ENCODE data around the gene WDFY3.

GRCh38 chr4:84809946-84810345, 156.5 kb downstream of the WDFY3 start:
- no peak for TF ChIP-seq SIN3A (IDR thresholded peaks at IDR 0.05; ENCODE audit: borderline replicate concordance, low read depth, low read length)
- no peak for TF ChIP-seq CTCF (IDR thresholded peaks at IDR 0.05)
- no peak for TF ChIP-seq REST (IDR thresholded peaks at IDR 0.05; ENCODE audit: low read depth, low read length)
- TF ChIP-seq CHD2 (IDR thresholded peaks at IDR 0.05; ENCODE audit: low read length, partially characterized antibody) = no peak
- TF ChIP-seq POLR2AphosphoS5 (IDR thresholded peaks at IDR 0.05; ENCODE audit: low read depth, low read length) = no peak
- no peak for TF ChIP-seq NRF1 (IDR thresholded peaks at IDR 0.05; ENCODE audit: low read depth, low read length)
- TF ChIP-seq MAX (IDR thresholded peaks at IDR 0.05; ENCODE audit: low read depth) = no peak
- no peak for TF ChIP-seq IRF3 (IDR thresholded peaks at IDR 0.05; ENCODE audit: low read depth, low read length)
- no peak for TF ChIP-seq TAF1 (IDR thresholded peaks at IDR 0.05; ENCODE audit: borderline replicate concordance, low read depth, low read length)
- no peak for TF ChIP-seq EZH2phosphoT487 (IDR thresholded peaks at IDR 0.05; ENCODE audit: borderline replicate concordance, low read depth)
- TF ChIP-seq FOXM1 (IDR thresholded peaks at IDR 0.05; ENCODE audit: low read depth) = no peak
- no peak for TF ChIP-seq GABPA (IDR thresholded peaks at IDR 0.05; ENCODE audit: low read depth)
- TF ChIP-seq GATA2 (CRISPR knock-in tag; IDR thresholded peaks at IDR 0.05) = no peak
- TF ChIP-seq ZBTB33 (IDR thresholded peaks at IDR 0.05; ENCODE audit: borderline replicate concordance, low read depth) = no peak

Data from SK-N-SH (cell line).